Adipocyte (in vitro differentiated cells): ENCODE data around the gene POTEM.
"Not testable (repeated sequence)": the region's sequence is repeated elsewhere in the genome, so short reads cannot be mapped to it uniquely, and the experiment has no call there.

ENCODE experiments used
- DNase-seq: peaks from one replicate; pipeline ENCODE4 v3.0.0-alpha.2; 2015; ENCODE audit warnings: low read depth
- H3K27me3 ChIP-seq: replicated peaks from 2 replicates; pipeline ENCODE4 v1.7.0; 2013; ENCODE audit warnings: mild to moderate bottlenecking, low read length, moderate library complexity; ENCODE audit not compliant: control insufficient read depth, insufficient read depth
- H3K36me3 ChIP-seq: 2 replicates; pipeline ENCODE4 v1.7.0; 2013; ENCODE audit warnings: low read length, mild to moderate bottlenecking, moderate library complexity; ENCODE audit not compliant: control insufficient read depth, insufficient read depth, severe bottlenecking
- H3K4me1 ChIP-seq: 2 replicates; pipeline ENCODE4 v1.7.0; 2013; ENCODE audit warnings: mild to moderate bottlenecking, low read length, moderate library complexity; ENCODE audit not compliant: control insufficient read depth, insufficient read depth
- H3K4me3 ChIP-seq: 2 replicates; pipeline ENCODE4 v1.7.0; 2013; ENCODE audit warnings: mild to moderate bottlenecking, low read length, moderate library complexity
- H3K9ac ChIP-seq: 2 replicates; pipeline ENCODE4 v1.7.0; 2013; ENCODE audit warnings: mild to moderate bottlenecking, low read length, moderate library complexity
- H3K9me3 ChIP-seq: 2 replicates; pipeline ENCODE4 v1.7.0; 2013; ENCODE audit warnings: mild to moderate bottlenecking, low read length, moderate library complexity; ENCODE audit not compliant: control insufficient read depth

POTEM gene

GRCh38 chr14:18967134-18967533 lies at the start of gene POTEM:
Gene POTEM, plus strand, starts transcription at chr14:18967434. Its CDS starts 52 bp downstream, at chr14:18967486.
- DNase-seq, H3K9me3 ChIP-seq, H3K4me3 ChIP-seq, H3K27me3 ChIP-seq, H3K9ac ChIP-seq, H3K36me3 ChIP-seq, H3K4me1 ChIP-seq: not testable (repeated sequence)

GRCh38 chr14:18918345-18918744 lies 48.9 kb upstream of the POTEM start:
- not testable (repeated sequence) for DNase-seq

GRCh38 chr14:18920052-18920451 lies 47.2 kb upstream of the POTEM start:
- H3K9ac ChIP-seq, H3K27me3 ChIP-seq, H3K4me3 ChIP-seq, H3K36me3 ChIP-seq, H3K9me3 ChIP-seq, H3K4me1 ChIP-seq, DNase-seq: not testable (repeated sequence)

More at GRCh38 chr14:18918345-18918744, 48.9 kb upstream of the POTEM start:
- not testable (repeated sequence) for H3K36me3 ChIP-seq, H3K9ac ChIP-seq, H3K4me1 ChIP-seq, H3K27me3 ChIP-seq, H3K9me3 ChIP-seq, H3K4me3 ChIP-seq

- not testable (repeated sequence) for H3K9ac ChIP-seq, H3K4me1 ChIP-seq, H3K27me3 ChIP-seq, DNase-seq, H3K36me3 ChIP-seq, H3K4me3 ChIP-seq, H3K9me3 ChIP-seq
Measured at GRCh38 chr14:18921055-18921701, 46.1 kb upstream of the POTEM start.

GRCh38 chr14:18936848-18937247 lies 30.4 kb upstream of the POTEM start:
- not testable (repeated sequence) for H3K36me3 ChIP-seq, DNase-seq, H3K9ac ChIP-seq, H3K4me1 ChIP-seq, H3K27me3 ChIP-seq, H3K4me3 ChIP-seq, H3K9me3 ChIP-seq

- not testable (repeated sequence) for H3K9ac ChIP-seq, H3K9me3 ChIP-seq, DNase-seq, H3K4me3 ChIP-seq, H3K27me3 ChIP-seq, H3K36me3 ChIP-seq, H3K4me1 ChIP-seq
Measured at GRCh38 chr14:18938733-18939132, 28.5 kb upstream of the POTEM start.

GRCh38 chr14:18949939-18950338 lies 17.3 kb upstream of the POTEM start:
- not testable (repeated sequence) for DNase-seq, H3K9me3 ChIP-seq, H3K4me1 ChIP-seq, H3K4me3 ChIP-seq, H3K36me3 ChIP-seq, H3K27me3 ChIP-seq, H3K9ac ChIP-seq

GRCh38 chr14:18953085-18953484 lies 14.1 kb upstream of the POTEM start:
- H3K36me3 ChIP-seq, H3K9me3 ChIP-seq, H3K4me1 ChIP-seq, H3K27me3 ChIP-seq, DNase-seq, H3K9ac ChIP-seq, H3K4me3 ChIP-seq: not testable (repeated sequence)

GRCh38 chr14:18955816-18956215 lies 11.4 kb upstream of the POTEM start:
- not testable (repeated sequence) for H3K9me3 ChIP-seq

GRCh38 chr14:18961576-18961975 lies 5.7 kb upstream of the POTEM start:
- H3K9me3 ChIP-seq, result not testable (repeated sequence)

More at GRCh38 chr14:18955816-18956215, 11.4 kb upstream of the POTEM start:
- not testable (repeated sequence) for DNase-seq, H3K4me3 ChIP-seq, H3K4me1 ChIP-seq, H3K9ac ChIP-seq, H3K27me3 ChIP-seq, H3K36me3 ChIP-seq

GRCh38 chr14:18962143-18962542 lies 5.1 kb upstream of the POTEM start:
- not testable (repeated sequence) for H3K27me3 ChIP-seq

More at GRCh38 chr14:18961576-18961975, 5.7 kb upstream of the POTEM start:
- H3K36me3 ChIP-seq, H3K4me1 ChIP-seq, H3K27me3 ChIP-seq, H3K9ac ChIP-seq, H3K4me3 ChIP-seq, DNase-seq: not testable (repeated sequence)

GRCh38 chr14:18963276-18963675 lies 4.0 kb upstream of the POTEM start:
- H3K36me3 ChIP-seq, H3K9ac ChIP-seq, DNase-seq, H3K4me3 ChIP-seq, H3K4me1 ChIP-seq, H3K9me3 ChIP-seq, H3K27me3 ChIP-seq: not testable (repeated sequence)

More at GRCh38 chr14:18962143-18962542, 5.1 kb upstream of the POTEM start:
- DNase-seq, H3K9me3 ChIP-seq, H3K4me1 ChIP-seq, H3K9ac ChIP-seq, H3K4me3 ChIP-seq, H3K36me3 ChIP-seq: not testable (repeated sequence)
